ENCODE measurements around the gene GPR173. TPM values are rescaled to one million over a fixed set of nuclear protein-coding genes. Genes with fewer than 3 reads are reported as not detected.
A peak's percentile ranks its signal among the peaks of the same experiment; 100 is the strongest.

GPR173 gene
- total and polyA plus RNA-seq, 2 of the 8 experiments (the other 6 are each of a cell fraction or from before 2014, with no cell fraction given) = 7.0 to 11.3 TPM

GRCh38 chrX:53088136-53088974, 39.8 kb downstream of the GPR173 start (continued):
- TF ChIP-seq USF2 (IDR thresholded peaks at IDR 0.05; ENCODE audit: low read length) (no peak), TBP (IDR thresholded peaks at IDR 0.05; ENCODE audit: low read depth, low read length) (no peak), KDM1A (IDR thresholded peaks at IDR 0.05; ENCODE audit: borderline replicate concordance, low read length) (no peak), NANOG (IDR thresholded peaks at IDR 0.05; ENCODE audit: insufficient read depth, low read depth, low read length, poor library complexity, severe bottlenecking) (no peak), EGR1 (IDR thresholded peaks at IDR 0.05; ENCODE audit: borderline replicate concordance, low read depth, low read length) (no peak), SP1 (IDR thresholded peaks at IDR 0.05; ENCODE audit: low read depth, low read length) (0 out of 2 replicates have a peak, but pooled peaks have one; percentile 14), ATF3 (IDR thresholded peaks at IDR 0.05; ENCODE audit: insufficient read depth, low read depth, low read length) (no peak), CTCF (IDR thresholded peaks at IDR 0.05; ENCODE audit: control extremely low read depth in 1 of 3, insufficient read depth in 1 of 3, low read depth in 1 of 3, low read length in 3 of 3) (no peak), EP300 (IDR thresholded peaks at IDR 0.05; ENCODE audit: borderline replicate concordance in 1 of 2, low read depth in 2 of 2, low read length in 2 of 2) (no peak), KDM5A (IDR thresholded peaks at IDR 0.05; ENCODE audit: low read length) (no peak), GABPA (IDR thresholded peaks at IDR 0.05; ENCODE audit: borderline replicate concordance, insufficient read depth, low read length) (no peak), KDM4A (IDR thresholded peaks at IDR 0.05; ENCODE audit: low read depth, low read length, severe bottlenecking) (no peak), BRCA1 (IDR thresholded peaks at IDR 0.05; ENCODE audit: low read depth, low read length) (no peak), E2F6 (IDR thresholded peaks at IDR 0.05) (no peak), ZNF274 (IDR thresholded peaks at IDR 0.05; ENCODE audit: borderline replicate concordance, extremely low read depth, low read length) (no peak), SAP30 (IDR thresholded peaks at IDR 0.05; ENCODE audit: insufficient read depth, insufficient replicate concordance, low read length) (no peak), CEBPB (IDR thresholded peaks at IDR 0.05; ENCODE audit: low read depth, low read length) (peak; percentile 88), NRF1 (IDR thresholded peaks at IDR 0.05; ENCODE audit: low read depth, low read length) (peak; percentile 65)
